ENCODE data around the gene WASHC4.

WASHC4 gene

GRCh38 chr12:105083031-105083430 lies 24.5 kb upstream of the WASHC4 start:
- DNase-seq (ENCODE audit: low read depth) = no peak
- peak overlapping the region; percentile 61; the same call in 1 of the 2 replicates for H3K4me3 ChIP-seq (ENCODE audit: low read depth, low read length)
- no peak for TF ChIP-seq CTCF (IDR thresholded peaks at IDR 0.05; ENCODE audit: insufficient read depth, low read depth, low read length, missing control alignments)

GRCh38 chr12:105083551-105084105 lies 23.9 kb upstream of the WASHC4 start:
- peak; percentile 55 for DNase-seq (ENCODE audit: low read depth)
- TF ChIP-seq CTCF (IDR thresholded peaks at IDR 0.05; ENCODE audit: insufficient read depth, low read depth, low read length, missing control alignments) = no peak
- peak overlapping the region; percentile 61 for H3K4me3 ChIP-seq (ENCODE audit: low read depth, low read length)

GRCh38 chr12:105084251-105085250 lies 23.0 kb upstream of the WASHC4 start, which contains the start of gene ALDH1L2:
ALDH1L2 (minus strand) TSS chr12:105084458; CDS start chr12:105084436, 22 bp downstream.
- peak; percentile 83 for DNase-seq (ENCODE audit: low read depth)
- TF ChIP-seq CTCF (IDR thresholded peaks at IDR 0.05; ENCODE audit: insufficient read depth, low read depth, low read length, missing control alignments) = no peak
- peak within 1 kb of the TSS; percentile 61 for H3K4me3 ChIP-seq (ENCODE audit: low read depth, low read length)

- H3K4me3 ChIP-seq (ENCODE audit: low read depth, low read length) = no peak overlapping the region
- no peak for TF ChIP-seq CTCF (IDR thresholded peaks at IDR 0.05; ENCODE audit: insufficient read depth, low read depth, low read length, missing control alignments)
- no peak for DNase-seq (ENCODE audit: low read depth)
These were observed 22.0 kb upstream of the WASHC4 start for GRCh38 chr12:105085501-105085900.

- H3K4me3 ChIP-seq (ENCODE audit: low read depth, low read length) = no peak overlapping the region
- no peak for DNase-seq (ENCODE audit: low read depth)
- TF ChIP-seq CTCF (IDR thresholded peaks at IDR 0.05; ENCODE audit: insufficient read depth, low read depth, low read length, missing control alignments) = no peak
These were observed 17.7 kb upstream of the WASHC4 start for GRCh38 chr12:105089817-105090216.

- no peak for DNase-seq (ENCODE audit: low read depth)
- TF ChIP-seq CTCF (IDR thresholded peaks at IDR 0.05; ENCODE audit: insufficient read depth, low read depth, low read length, missing control alignments) = no peak
- H3K4me3 ChIP-seq (ENCODE audit: low read depth, low read length) = no peak overlapping the region
These were observed 17.2 kb upstream of the WASHC4 start for GRCh38 chr12:105090361-105090760.

All from GM12865 (cell line).